Endothelial cell of umbilical vein (primary cell): Measurements from ENCODE around the gene SRPX2. TPM values are rescaled to one million over a fixed set of nuclear protein-coding genes. Genes with fewer than 3 reads are reported as not detected.

Experiments
- BruUV-seq: library from RNA; stranded (reverse); fragments of 400-500 nt; replicated peaks from 2 replicates; lab custom pipeline; 2021; lab: Mats Ljungman, UMichigan
- CTCF ChIA-PET: fragments of 300-600, 350-600 bp; sonication (Branson Sonifier 250); formaldehyde crosslinking; loops from one replicate; lab custom pipeline; 2021; ENCODE audit warnings: antibody characterized with exemption, inconsistent platforms; lab: Charles Lee
- POLR2A ChIA-PET: fragments of 300-600, 350-600 bp; sonication (Branson Sonifier 250); formaldehyde crosslinking; loops from one replicate; lab custom pipeline; 2021; ENCODE audit warnings: antibody characterized with exemption, inconsistent platforms; lab: Charles Lee
- DNase-seq: peaks from one replicate; pipeline ENCODE4 v3.0.0-alpha.2; 2011; ENCODE audit warnings: low read depth, low spot score
- FAIRE-seq: peaks from 2 replicates; lab custom pipeline; 2011; peaks lifted over from hg19 to GRCh38; lab: Jason Lieb, UNC
- H2AFZ ChIP-seq: 2 replicates; pipeline ENCODE4 v1.6.0; 2012; ENCODE audit warnings: low read depth, low read length, control low read depth, inconsistent platforms
- H3K27ac ChIP-seq: 2 replicates; pipeline ENCODE4 v1.5.1; 2011; ENCODE audit warnings: low read depth, mild to moderate bottlenecking, control low read depth, low read length, moderate library complexity; ENCODE audit not compliant: insufficient read depth
- H3K27me3 ChIP-seq, 2 experiments: 2 replicates each; pipeline versions ENCODE4 v1.6.0 to v1.6.1; 2011; ENCODE audit warnings: low read length in 2 of 2, mixed read lengths in 1 of 2; ENCODE audit not compliant: control insufficient read depth in 2 of 2, insufficient read depth in 2 of 2
- H3K36me3 ChIP-seq, 2 experiments: 2 replicates in 1 of 2; 3 replicates in 1 of 2; pipeline ENCODE4 v1.5.1; 2011; ENCODE audit warnings: low read length in 2 of 2, mild to moderate bottlenecking in 1 of 2, moderate library complexity in 1 of 2; ENCODE audit not compliant: control insufficient read depth in 2 of 2, insufficient read depth in 2 of 2; ENCODE audit errors: extremely low read depth in 1 of 2
- H3K4me1 ChIP-seq: 3 replicates; pipeline ENCODE4 v1.5.1; 2011; ENCODE audit warnings: mild to moderate bottlenecking, low read length; ENCODE audit not compliant: control insufficient read depth, insufficient read depth; ENCODE audit errors: extremely low read depth
- H3K4me2 ChIP-seq: 2 replicates; pipeline ENCODE4 v1.6.1; 2011; ENCODE audit warnings: low read length, control low read depth, mixed read lengths; ENCODE audit not compliant: insufficient read depth
- H3K4me3 ChIP-seq, 3 experiments: fragments of 200-600 bp in 1 of 3; sonication (generic), shearing (Covaris generic) in 1 of 3; replicated peaks in 1 of 3; 2 replicates each; pipeline ENCODE4 v1.5.1; 2011 to 2016; ENCODE audit warnings: control low read depth in 3 of 3, low read length in 3 of 3, mild to moderate bottlenecking in 2 of 3, inconsistent platforms in 1 of 3, low read depth in 1 of 3, moderate library complexity in 1 of 3; ENCODE audit not compliant: insufficient read depth in 1 of 3
- H3K79me2 ChIP-seq: 2 replicates; pipeline ENCODE4 v1.6.0; 2012; ENCODE audit warnings: low read length, inconsistent platforms; ENCODE audit not compliant: control insufficient read depth, insufficient read depth
- H3K9ac ChIP-seq: replicated peaks from 2 replicates; pipeline ENCODE3; 2011; ENCODE audit warnings: low read length, control low read depth; ENCODE audit not compliant: insufficient read depth; ENCODE audit errors: extremely low read depth
- H3K9me1 ChIP-seq: replicated peaks from 3 replicates; pipeline ENCODE4 v1.6.0; 2011; ENCODE audit warnings: mild to moderate bottlenecking, low read length; ENCODE audit not compliant: control insufficient read depth, insufficient read depth; ENCODE audit errors: extremely low read depth
- H3K9me3 ChIP-seq: replicated peaks from 2 replicates; pipeline ENCODE4 v1.5.1; 2012; ENCODE audit warnings: low read length, inconsistent platforms; ENCODE audit not compliant: control insufficient read depth, insufficient read depth
- H4K20me1 ChIP-seq: replicated peaks from 2 replicates; pipeline ENCODE3; 2011; ENCODE audit warnings: mild to moderate bottlenecking, low read length; ENCODE audit not compliant: control insufficient read depth, insufficient read depth; ENCODE audit errors: extremely low read depth
- EZH2 ChIP-seq: IDR thresholded peaks from 2 replicates; pipeline ENCODE4 v1.6.1; 2012; ENCODE audit warnings: borderline replicate concordance, low read depth, mild to moderate bottlenecking, moderate library complexity, low read length, inconsistent platforms; ENCODE audit not compliant: severe bottlenecking
- FOS ChIP-seq: IDR thresholded peaks from 2 replicates; pipeline ENCODE4 v1.6.1; 2011; ENCODE audit warnings: mild to moderate bottlenecking, low read length, moderate library complexity, borderline replicate concordance; ENCODE audit not compliant: insufficient read depth
- GATA2 ChIP-seq: IDR thresholded peaks from 2 replicates; pipeline ENCODE4 v1.7.0; 2011; ENCODE audit warnings: low read depth, mild to moderate bottlenecking, moderate library complexity, mixed read lengths, low read length; ENCODE audit not compliant: insufficient read length, insufficient read depth
- JUN ChIP-seq: IDR thresholded peaks from 2 replicates; pipeline ENCODE4 v1.6.1; 2011; ENCODE audit warnings: borderline replicate concordance, low read depth; ENCODE audit not compliant: insufficient read length, insufficient read depth
- dilution Hi-C: fragments of 300-500 bp; cut with MboI; formaldehyde crosslinking; loops from one replicate; pipeline ENCODE4 v1.15.0; 2019; ENCODE audit warnings: low sequenced_read_pairs; ENCODE audit not compliant: extremely low pct_ligation_motif_present
- intact Hi-C: fragments of 100-400 bp; cut with micrococcal nuclease; formaldehyde crosslinking; loops from one replicate; pipeline ENCODE4 v1.10.0; 2022
- polyA plus RNA-seq, 4 experiments: library from polyadenylated mRNA; depleted of rRNA in 3 of 4; stranded (reverse) in 3 of 4; unstranded in 1 of 4; fragments of >200 nt; gene quantifications; 2 replicates each; pipeline versions ENCODE4 v1.2.1 to v1.2.3, GENCODE V29; 2011 to 2012; ENCODE audit warnings: missing spikeins in 1 of 4
- total RNA-seq: library from RNA; stranded (reverse); gene quantifications from 2 replicates; pipeline ENCODE4 v1.2.3, GENCODE V29; 2021
- TF ChIP-seq, protein P1 (sequence below): IDR thresholded peaks from 2 replicates; pipeline ENCODE4 v1.6.1; 2011; ENCODE audit not compliant: insufficient read depth, insufficient read length
- TF ChIP-seq, protein P2 (sequence below), 2 donors: IDR thresholded peaks; 1 replicate in 1 of 2; 2 replicates in 1 of 2; pipeline ENCODE4 v1.5.1; 2011; ENCODE audit warnings: low read length in 2 of 2, mild to moderate bottlenecking in 2 of 2, moderate library complexity in 2 of 2, control low read depth in 1 of 2, inconsistent platforms in 1 of 2, low read depth in 1 of 2; ENCODE audit not compliant: insufficient read depth in 1 of 2; ENCODE audit errors: extremely low read depth in 1 of 2

Gene SRPX2
- total and polyA plus RNA-seq, 2 donors (not counting 3 experiments of a cell fraction or from before 2014, with no cell fraction given), result 124 to 265 TPM

- peak; percentile 61 for FAIRE-seq
- intact Hi-C loops, result loop anchor here (5.0 kb wide), 1 partner anchor 45 kb away; the partner anchor contains the start of gene SYTL4
- Histone ChIP-seq H3K4me1 (peaks cover 8% of the 10 kb centered on the region), H3K27ac (no peak overlapping the region), H3K9me3 (no peaks in the 10 kb centered on the region), H3K9ac (no peak overlapping the region), H3K9me1 (no peaks in the 10 kb centered on the region), H3K4me3 (no peak overlapping the region), H3K79me2 (no peaks in the 10 kb centered on the region), H2AFZ (no peak overlapping the region), H3K27me3 (no peaks in the 10 kb centered on the region), H3K4me2 (no peak overlapping the region), H3K36me3 (peaks cover 0 to 4% of the 10 kb centered on the region in 2 experiments), H4K20me1 (no peaks in the 10 kb centered on the region)
- dilution Hi-C loops, result no loop called here
- DNase-seq, result no peak
- POLR2A ChIA-PET, result no interaction called here
- CTCF ChIA-PET, result interaction anchor here (1.1 to 8.0 kb wide), 6 partner anchors 16 to 176 kb away, joined by 3 to 374 read pairs (median 12); partner anchors contain the start of gene SYTL4
- no TSS peak for BruUV-seq
- TF ChIP-seq, protein P1, sequence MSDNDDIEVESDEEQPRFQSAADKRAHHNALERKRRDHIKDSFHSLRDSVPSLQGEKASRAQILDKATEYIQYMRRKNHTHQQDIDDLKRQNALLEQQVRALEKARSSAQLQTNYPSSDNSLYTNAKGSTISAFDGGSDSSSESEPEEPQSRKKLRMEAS, result no peak
- TF ChIP-seq GATA2, result no peak
- no peak for TF ChIP-seq FOS
- TF ChIP-seq, protein P2, sequence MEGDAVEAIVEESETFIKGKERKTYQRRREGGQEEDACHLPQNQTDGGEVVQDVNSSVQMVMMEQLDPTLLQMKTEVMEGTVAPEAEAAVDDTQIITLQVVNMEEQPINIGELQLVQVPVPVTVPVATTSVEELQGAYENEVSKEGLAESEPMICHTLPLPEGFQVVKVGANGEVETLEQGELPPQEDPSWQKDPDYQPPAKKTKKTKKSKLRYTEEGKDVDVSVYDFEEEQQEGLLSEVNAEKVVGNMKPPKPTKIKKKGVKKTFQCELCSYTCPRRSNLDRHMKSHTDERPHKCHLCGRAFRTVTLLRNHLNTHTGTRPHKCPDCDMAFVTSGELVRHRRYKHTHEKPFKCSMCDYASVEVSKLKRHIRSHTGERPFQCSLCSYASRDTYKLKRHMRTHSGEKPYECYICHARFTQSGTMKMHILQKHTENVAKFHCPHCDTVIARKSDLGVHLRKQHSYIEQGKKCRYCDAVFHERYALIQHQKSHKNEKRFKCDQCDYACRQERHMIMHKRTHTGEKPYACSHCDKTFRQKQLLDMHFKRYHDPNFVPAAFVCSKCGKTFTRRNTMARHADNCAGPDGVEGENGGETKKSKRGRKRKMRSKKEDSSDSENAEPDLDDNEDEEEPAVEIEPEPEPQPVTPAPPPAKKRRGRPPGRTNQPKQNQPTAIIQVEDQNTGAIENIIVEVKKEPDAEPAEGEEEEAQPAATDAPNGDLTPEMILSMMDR (IDR thresholded peaks at IDR 0.05; ENCODE audit: extremely low read depth in 1 of 2, insufficient read depth in 1 of 2, low read depth in 1 of 2, low read length in 2 of 2), result no peak
Observed at GRCh38 chrX:100687546-100687945, 43.5 kb downstream of the SRPX2 start.

DNA sequence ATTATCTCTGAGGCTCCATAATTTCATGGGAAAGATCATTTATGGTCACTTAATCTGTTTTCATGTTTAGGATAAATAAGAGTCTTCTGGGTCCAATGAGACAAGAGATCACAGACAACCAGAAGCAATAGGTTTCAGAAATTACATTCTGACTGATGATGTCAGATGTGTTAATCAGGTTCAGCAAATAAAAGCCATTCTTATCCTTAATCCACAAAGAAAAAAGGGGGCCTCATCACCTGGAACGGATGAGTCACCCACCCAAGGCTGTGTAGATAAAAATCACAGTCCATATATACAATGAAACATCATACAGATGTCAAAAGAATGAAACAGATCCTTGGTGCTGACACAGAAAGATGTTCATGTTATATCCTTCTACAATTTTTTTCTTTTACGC is 51.3 kb downstream of the SRPX2 start:
- H3K9ac ChIP-seq, result no peak overlapping the region
- no peaks in the 10 kb centered on the region for H3K9me1 ChIP-seq
- H3K27ac ChIP-seq, result no peak overlapping the region
- no peak overlapping the region for H3K4me3 ChIP-seq
- H3K9me3 ChIP-seq, result no peaks in the 10 kb centered on the region
- H3K79me2 ChIP-seq, result no peaks in the 10 kb centered on the region
- no peak overlapping the region for H3K4me2 ChIP-seq
- H4K20me1 ChIP-seq, result no peaks in the 10 kb centered on the region
- no peaks in the 10 kb centered on the region for H3K36me3 ChIP-seq
- TF ChIP-seq EZH2 (no peak), JUN (peak; percentile 14)
- POLR2A ChIA-PET, result no interaction called here
- no peaks in the 10 kb centered on the region for H3K4me1 ChIP-seq
- dilution Hi-C loops, result no loop called here
- FAIRE-seq (peak; percentile 81), DNase-seq (no peak)
- BruUV-seq, result no TSS peak
- intact Hi-C loops, result no loop called here
- no peak overlapping the region for H2AFZ ChIP-seq
- CTCF ChIA-PET, result no interaction called here
- no peaks in the 10 kb centered on the region for H3K27me3 ChIP-seq
